HTERT RPE-1 (cell line): Measurements from ENCODE around the gene FHOD3.

Source experiments
- in situ Hi-C: fragments of 300-500 bp; cut with MboI; formaldehyde crosslinking; loops from 4 replicates; pipeline ENCODE4 v1.14.3; 2020; ENCODE audit warnings: low sequenced_read_pairs

Gene FHOD3

DNA sequence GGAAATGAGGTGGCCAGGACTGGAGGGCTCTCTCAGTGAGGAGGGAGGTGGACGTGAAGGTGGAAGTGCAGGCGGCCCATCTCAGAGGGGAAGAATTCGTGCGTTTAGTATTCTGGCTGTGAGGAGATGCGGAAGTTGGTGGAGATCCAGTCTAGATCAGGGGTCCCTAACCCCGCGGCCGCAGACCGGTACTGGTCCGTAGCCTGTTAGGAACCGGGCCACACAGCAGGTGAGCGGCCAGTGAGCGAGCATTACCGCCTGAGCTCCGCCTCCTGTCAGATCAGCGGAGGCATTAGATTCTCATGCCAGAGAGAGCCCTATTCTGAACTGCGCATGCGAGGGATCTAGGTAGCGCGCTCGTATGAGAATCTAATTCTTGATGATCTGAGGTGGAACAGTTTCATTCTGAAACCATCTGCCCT, 1.6 kb upstream of the FHOD3 start:
- in situ Hi-C loops: no loop called here

DNA sequence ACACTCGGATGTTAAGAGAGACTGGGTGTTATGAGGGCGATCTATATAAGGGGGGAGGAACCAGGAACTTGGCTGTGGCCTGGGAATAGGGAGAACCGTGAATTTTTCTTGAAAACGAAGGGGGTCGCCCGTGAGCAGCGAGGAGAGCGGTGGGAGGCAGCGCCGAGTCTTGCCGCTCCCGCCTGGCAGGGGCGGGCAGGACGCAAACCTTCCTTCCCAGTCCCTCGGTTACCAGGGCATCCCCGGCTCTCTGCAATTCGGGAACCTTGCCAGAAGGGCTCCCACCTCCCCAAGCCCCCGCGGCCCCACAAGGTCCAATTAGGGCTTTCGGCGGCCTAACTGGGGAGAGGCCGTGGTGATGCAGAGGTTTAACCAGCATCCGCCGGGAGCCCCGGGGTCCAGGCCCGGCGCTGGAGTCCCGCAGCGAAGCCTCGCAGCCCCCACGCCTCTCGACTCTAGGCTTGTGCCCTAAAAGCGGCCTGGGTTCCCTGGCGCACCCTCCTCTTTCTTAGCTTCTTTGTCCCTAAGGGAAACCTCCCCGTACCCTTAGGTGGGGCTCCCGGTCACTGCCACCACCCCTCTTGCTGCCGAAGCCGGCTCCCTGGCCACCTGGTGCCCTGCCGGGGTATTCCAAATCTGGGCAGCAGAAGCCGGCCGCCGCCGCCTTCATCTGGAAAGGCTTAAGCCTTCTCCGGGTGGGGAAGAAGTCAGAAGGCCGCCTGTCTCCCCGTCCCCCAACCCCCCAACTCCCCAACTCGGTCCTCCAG, 680 bp upstream of the FHOD3 start:
- in situ Hi-C loops: no loop called here

DNA sequence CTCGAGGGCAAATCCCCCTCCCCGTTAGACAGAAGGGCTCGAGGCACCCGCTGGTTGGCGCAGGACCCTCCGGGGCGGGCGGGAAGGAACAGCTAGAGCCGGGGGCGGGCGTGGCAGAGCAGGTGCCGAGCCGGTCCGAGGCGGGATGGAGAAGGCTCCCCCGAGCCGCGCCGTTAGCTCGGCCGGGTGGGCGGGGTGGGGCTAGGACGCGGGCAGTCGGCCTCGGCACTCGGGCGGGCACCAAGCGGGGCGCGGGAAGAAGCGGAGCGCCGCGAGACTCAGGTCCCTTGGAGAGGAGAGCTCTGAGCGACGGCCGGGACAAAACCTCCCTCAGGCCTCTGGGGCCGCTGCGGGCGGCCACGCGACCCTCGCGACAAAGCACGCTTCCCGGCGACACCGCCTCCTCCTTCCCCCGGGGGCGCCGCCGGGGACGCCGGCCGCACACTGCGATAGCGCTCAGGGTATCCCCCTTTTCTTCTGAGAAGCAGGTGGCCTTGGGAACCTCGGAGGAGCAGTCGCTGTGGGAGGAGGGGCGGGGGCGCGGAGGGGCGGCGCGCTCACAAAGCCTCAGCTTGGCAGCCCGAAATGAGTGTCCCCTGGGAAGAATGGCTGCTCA, 721 bp downstream of the FHOD3 start:
- in situ Hi-C loops: no loop called here

DNA sequence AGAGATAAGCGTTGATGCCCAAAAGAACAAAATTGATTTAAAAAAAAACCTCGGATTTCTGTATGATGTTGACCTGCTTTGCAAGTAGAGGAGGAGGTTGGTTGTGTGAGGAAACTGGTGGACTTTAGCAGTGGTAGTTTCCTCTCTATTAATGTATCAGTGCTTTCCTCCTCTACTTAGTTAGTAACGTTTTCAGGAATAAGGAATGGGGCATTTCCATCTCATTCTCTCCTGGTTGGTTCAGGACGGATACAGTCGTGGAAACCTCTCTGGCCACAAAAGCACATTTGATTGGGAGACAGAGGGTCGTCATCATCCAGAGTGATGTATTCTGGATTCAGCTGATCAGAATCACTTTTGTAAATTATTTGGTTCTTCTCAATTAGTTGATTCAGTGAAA, 1.5 kb downstream of the FHOD3 start:
- in situ Hi-C loops: no loop called here

DNA sequence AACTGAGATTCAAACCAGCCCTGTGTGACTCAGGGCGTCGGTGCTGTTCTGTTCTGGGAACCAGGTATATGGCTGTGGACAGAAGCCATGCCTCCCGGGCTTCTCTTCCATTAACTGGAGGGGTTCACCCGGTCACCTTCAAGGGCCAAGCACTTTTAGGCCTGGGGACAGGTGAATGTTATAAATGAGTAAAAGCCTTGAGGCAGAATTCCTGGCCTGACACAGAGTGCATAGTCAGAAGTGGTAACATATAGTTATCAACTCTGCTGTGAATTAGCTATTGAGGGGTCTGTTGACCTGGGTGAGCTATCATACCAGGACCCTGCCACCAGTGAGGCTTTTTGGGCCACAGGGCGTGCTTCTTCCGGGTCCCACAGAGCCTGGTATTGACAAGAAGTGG, 2.7 kb downstream of the FHOD3 start:
- in situ Hi-C loops: no loop called here

DNA sequence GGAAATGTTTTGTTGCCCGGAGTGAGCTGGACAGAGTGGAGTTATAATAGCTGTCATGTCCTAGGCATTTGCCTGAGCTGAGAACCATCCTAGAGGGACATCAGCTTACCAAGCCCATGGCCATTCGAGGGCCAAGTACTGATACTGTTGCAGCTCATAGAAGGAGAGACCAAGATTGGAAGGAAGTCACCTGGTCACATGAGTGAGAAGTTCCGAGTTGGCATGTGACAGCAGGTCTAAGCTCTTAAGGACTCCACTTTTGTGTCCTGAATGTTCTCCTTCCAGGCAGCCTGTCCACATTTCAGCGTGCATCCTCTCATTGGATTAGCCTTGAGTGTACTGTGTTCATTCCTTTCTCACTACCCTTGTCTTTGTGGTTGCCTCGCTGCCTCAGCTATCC, 4.4 kb downstream of the FHOD3 start:
- in situ Hi-C loops: no loop called here

DNA sequence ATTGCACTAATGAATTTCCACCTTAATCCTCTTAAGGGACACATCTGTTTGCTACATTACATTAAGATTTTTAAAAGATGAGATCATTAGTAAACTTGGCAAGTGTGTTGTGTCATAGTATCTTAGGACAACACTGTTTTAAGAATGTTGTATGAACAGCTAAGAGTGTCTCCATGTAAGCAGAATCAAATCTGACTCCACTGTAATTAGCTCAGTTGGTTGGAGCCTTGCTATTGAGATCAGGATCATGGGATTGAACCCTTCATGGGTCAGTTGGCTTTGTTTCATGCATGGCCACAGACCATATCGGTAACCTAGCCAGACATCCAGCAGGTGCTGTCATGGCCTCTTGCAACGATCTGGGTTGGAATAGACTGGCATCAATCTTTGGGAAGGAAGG, 5.2 kb downstream of the FHOD3 start:
- in situ Hi-C loops: no loop called here

DNA sequence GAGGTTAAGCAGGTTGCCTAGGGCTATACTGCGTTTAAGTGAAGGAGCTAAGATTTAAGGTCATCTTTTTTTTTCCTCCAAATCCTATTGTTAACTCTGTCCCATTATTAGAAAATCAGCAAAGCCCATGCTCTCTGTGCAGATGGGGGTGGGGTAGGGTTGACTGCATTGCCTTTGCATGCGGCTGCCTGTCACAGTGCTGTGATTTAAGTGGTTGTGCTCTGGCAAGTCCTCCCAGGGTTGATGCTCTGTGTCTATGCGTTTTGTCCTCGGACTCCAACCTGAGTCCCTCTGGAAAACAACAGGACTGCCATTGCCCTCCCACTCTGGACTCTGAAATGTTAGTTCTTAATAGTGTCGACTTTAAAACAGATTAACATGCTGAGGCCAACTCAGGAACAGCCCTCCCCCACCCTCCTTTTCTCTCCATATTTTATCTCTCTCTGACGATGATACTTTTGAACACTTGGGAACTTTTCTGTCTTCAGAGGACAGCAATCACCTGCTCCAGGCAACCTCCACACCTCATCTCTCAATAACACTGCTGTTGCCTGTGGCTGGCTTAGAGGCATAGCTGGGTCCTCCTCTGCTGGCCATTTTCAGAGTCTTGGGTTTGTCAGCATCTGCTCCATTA, 5.8 kb downstream of the FHOD3 start:
- in situ Hi-C loops: no loop called here

DNA sequence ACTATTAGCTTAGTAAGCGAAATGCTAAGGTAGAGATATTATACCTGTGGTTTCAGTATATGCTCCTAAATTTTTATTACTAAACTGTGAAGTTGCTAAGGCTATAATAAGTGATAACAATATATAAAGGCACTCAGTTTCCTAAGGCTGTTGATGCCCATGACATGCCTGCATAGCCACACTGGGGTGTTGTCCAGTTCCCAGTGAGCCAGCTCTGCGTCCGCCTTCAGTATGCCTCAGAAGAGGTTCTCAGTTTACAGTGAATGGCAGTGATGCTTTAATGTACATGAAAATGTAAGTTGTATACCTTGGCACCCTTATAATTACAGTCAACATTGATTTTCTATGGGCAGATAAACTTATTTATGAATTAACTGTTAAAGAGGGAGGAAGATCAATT, 7.2 kb downstream of the FHOD3 start:
- in situ Hi-C loops: no loop called here

DNA sequence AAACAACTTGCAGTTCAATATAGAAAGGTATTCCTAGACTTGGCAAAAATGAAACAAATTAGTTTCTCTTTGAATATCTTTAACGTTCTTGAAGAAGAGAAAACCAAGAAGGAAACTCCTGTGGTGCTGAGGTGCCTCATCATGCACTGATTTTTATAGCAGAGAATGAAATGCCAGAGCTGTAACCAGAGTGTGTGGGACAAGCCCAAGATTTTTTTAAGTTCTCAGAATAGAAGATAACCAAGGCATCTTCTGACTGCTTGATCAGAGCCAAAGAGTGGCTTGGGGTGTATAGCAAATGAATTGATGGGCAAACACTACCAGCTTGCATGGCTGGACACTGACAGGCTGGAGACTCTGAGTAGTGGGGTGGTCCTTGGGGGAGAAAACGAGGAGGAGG, 7.9 kb downstream of the FHOD3 start:
- in situ Hi-C loops: no loop called here

DNA sequence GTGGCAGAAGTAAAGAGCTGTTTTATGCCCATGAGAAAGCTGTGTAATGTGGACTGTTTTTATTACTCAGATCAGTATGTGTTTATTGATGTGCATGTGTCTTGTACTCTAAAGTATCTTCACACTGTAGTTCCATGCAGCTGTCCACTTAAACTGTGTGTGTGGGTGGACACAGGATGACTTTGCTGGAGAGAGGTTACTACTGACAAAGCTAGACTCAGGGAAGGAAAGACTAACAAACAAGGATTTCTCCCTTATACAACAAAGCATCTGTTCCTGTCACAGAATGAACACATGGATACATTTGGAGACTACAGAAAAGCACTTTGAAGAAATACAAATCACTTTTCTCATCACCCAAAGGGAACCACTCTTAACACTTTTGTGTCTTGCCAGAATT, 10.0 kb downstream of the FHOD3 start:
- in situ Hi-C loops: no loop called here

DNA sequence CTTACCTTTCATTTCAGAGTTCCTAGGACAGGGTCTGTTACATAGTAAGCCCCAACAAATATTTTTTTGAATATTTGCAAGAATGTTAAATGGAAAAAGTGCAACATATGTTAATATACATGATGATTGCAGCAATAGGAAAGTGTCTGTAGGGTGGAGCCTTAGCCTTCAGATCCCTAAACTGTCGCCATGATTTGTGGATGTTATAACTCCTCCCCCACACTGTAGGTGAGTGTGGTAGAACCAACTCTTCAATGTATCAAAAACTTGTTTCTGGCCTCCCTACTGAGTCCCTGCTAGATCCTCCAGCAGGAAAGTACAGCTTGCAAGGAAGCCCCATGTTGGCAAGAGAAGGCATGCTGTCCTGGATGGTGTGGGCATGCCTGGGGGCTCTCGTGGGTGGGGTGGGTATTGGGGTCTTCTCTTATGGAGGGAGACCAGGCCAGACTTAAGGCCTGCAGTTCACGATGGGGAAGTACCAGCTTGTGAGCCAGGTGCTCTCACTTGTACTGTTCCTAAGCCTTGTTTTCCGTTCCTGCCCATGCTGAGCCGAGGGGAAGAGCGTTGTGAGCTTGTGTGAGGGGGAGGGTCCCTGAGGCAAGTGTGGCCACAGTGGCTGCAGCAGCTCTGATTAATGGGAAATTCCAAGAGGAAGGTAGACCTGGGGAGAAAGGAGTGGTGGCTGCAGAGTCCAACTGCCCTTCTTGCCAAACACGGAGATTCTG, 11.4 kb downstream of the FHOD3 start:
- in situ Hi-C loops: no loop called here

DNA sequence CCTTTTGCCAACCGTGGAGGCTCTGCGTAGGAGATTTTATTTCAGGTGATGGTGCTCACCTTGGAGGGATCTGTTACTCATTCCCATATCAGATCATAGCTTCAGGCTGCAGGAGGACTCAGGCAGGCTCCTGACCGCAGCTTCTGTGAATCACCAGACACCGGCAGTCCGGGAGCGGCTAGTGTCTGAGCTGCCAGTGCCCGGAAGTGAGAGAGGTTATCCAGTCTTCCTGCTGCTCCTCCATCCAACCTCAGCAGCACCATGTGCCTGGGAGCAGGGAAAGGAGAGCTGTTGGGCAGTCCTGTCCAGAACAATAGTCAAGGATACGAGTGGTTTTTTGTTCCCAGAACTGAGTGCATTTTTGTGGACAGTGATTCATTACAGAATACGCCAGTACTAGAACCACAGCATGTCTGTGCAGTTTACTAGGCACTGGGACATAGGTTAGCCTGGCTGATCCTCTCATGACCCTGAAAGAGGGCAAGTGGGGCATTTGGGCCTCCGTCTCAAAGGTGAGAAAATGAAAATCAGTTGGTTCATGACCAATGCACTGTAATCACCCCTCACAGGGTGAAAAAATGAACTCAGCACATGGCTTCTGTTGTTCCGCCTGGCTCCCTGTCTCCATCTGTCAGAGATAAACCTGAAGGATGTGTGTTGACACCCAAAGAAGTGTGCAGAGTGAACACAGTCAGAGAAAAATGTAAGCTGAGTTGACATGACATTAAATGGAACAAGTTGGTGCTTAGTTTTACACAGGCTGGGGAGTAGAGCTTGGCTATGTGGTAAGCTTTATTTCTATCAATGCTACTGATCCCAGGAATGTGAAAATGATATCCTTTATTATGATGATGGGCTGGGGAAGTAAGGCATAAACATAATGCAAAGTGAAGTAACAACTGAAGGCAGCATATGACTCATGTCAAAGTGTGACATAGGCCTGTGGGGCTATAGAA, 12.2 kb downstream of the FHOD3 start:
- in situ Hi-C loops: no loop called here

DNA sequence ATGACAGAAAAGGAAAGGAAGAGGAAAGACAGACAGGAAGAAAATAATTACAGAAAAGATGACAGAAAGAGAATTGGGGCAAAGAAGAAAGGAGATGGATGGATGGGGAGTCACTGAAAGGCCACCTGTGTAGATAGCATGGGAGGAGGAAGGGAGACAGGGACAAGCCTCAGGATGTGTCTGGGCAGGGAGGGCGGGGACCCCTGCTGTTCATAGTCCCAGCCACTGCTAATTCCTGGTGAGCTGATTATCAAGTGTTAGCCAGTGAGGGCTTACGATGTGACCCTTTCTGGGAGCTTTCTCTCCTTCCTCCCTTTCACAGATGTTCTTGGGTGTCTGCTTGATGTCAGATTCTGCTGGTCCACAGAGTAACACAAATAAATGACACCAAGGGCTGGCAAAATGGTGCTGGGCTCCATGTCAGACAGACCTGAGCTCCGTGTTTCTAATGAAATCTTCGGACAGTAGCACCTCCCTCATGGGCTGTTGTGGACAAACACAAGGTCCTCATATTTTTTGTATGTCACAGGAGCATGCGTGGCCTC, 13.6 kb downstream of the FHOD3 start:
- in situ Hi-C loops: no loop called here

DNA sequence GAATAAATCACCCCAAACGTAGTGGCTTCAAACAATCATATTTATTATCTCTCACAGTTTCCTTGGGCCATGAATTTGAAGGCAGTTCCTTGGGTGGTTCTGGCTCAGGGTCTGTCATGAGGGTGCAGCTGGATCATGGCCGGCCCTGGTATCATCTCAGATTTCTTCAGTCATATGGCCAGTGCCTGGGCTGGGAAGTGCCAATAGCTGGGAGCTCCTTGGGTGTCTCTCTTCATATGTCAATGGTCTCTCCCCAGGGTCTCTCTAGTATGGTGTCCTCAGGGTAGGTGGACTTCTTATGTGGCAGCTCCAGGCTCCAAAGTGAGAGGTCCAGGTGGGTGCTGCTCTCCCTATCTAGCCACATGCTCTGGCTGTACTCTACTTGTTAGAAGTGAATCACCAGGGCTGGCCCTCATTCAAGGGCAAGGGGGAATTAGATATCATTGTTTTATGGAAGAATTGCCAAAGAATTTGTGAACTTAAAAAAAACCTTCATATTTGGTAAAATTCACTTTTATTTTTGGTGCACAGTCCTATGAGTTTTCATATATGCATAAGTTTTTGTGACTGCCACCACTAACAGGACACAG, 15.4 kb downstream of the FHOD3 start:
- in situ Hi-C loops: no loop called here

DNA sequence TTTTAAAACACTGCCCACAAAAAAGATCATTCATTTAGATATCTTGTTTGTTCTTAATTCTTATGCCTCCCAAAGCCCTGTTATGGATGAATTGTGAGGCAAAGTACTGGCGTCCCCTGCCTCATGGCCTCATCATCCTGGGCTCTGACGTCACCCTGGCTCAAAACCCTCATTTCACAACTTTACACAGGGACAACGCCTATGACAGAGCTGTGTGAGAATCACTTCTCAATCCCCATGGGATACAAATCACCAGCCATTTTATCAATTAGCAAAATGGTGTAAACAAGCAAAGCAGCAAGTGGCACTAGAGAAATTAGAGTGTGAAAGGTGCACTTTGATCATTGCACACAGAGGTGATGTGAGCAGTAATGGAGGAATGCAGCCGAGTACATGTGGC, 16.6 kb downstream of the FHOD3 start:
- in situ Hi-C loops: no loop called here

DNA sequence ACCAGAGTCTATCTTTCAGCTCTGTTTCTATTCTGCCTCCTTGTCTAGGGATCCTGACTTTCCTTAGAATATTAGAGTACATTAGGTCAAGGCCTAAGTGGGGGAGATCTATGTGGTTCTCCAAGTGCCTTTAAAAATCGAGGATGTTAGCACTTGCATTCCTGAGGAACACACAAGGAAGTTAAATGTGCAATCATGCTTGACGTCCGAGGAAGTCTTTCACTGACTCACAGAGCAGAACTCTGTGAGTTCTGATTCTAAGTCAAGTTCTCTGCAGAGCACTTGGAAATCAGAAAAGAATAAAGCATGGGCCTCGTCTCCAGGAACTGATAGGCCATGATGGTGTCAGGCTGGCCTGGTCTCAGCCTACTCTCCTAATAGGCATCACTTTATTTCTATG, 17.2 kb downstream of the FHOD3 start:
- in situ Hi-C loops: no loop called here

DNA sequence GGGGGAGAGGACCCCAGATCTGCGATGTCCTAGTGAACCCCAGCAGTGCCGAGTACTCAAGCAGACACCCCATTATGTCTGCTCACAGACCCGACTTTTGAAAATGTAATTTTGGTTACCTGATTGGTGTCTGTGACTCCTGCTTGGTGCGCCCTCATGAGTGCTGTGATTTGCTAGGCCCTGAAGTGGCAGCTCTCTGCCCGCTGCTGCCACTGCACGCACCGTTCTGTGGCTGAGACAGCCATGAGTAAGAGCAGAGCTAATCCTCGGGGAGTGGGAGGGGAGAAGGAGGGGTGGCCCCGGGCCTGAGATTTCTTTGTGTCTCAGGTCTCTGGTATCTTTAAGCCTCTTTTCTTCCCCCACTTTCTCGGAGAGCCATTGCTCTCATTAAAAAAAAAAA, 18.2 kb downstream of the FHOD3 start:
- in situ Hi-C loops: no loop called here

DNA sequence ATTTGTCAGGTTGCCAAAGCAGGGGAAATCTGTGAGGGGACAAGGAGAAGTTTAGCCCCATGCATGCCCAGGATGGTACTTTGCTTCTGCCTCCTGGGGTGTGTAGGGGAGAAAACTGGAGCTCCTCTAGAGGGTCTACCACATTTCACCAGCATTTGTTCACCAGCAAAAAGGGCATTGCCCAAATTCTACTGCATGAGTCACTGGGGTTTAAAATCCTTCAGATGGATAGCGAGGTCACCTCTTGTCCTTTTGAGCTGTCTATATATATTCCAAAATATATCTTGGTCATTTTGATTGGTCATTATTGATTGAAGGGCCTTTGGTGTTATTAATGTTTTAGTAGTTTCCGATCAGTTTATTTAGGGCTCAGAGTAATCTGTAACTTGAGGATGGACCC, 18.7 kb downstream of the FHOD3 start:
- in situ Hi-C loops: no loop called here
